ENCODE data around the gene DACT1. TPM values are rescaled to one million over a fixed set of nuclear protein-coding genes. Genes with fewer than 3 reads are reported as not detected.

Gene DACT1
- polyA plus RNA-seq, 2 of the 4 experiments (the other 2 are of a cell fraction) = 0.45 to 0.89 TPM

DNA sequence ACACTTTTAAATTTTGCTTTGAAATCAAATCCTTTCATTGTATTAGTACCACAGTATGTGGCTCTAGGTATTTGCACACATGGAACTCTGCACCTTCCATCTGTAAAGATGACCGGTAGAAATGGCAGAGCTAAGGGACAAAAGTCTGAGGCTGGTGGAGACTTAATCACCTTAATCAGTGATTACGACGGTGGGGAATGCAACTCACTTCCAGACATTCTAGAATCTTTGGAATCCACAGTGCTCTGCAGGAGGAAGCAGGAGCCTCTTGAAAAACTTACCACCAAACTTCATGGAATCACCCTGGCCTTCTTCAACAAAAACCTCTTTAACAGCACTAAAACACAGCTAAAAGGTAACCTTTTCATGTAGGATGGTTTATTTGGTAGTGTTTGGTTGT, 3.9 kb upstream of the DACT1 start:
- CTCF ChIA-PET = interaction anchor here (1.3 to 8.7 kb wide), 3 partner anchors 10 to 394 kb away, joined by 3 to 78 read pairs (median 3); no protein-coding TSS in a partner anchor
- POLR2A ChIA-PET = no interaction called here
- H3K4me2 ChIP-seq = no peak overlapping the region
- FAIRE-seq (no peak), DNase-seq (ENCODE audit: low read depth in 1 of 2, low spot score in 1 of 2) (no peak), ATAC-seq (no peak)
- WGBS (ENCODE audit: missing lambda C conversion rate) = 30% methylated on average over 3 of the region's 3 CpGs
- no peak overlapping the region for H3K27ac ChIP-seq
- peaks cover 3% of the 10 kb centered on the region; the same call in 1 of the 3 replicates for H3K4me1 ChIP-seq
- no peak overlapping the region for H3K4me3 ChIP-seq
- no peaks in the 10 kb centered on the region for H3K9me3 ChIP-seq
- no peak for TF ChIP-seq HOXA7 (CRISPR knock-in tag; IDR thresholded peaks at IDR 0.05)
- TF ChIP-seq, protein P1, sequence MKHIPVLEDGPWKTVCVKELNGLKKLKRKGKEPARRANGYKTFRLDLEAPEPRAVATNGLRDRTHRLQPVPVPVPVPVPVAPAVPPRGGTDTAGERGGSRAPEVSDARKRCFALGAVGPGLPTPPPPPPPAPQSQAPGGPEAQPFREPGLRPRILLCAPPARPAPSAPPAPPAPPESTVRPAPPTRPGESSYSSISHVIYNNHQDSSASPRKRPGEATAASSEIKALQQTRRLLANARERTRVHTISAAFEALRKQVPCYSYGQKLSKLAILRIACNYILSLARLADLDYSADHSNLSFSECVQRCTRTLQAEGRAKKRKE (CRISPR knock-in tag; IDR thresholded peaks at IDR 0.05; ENCODE audit: low read depth) = no peak
- TF ChIP-seq BCL3 (IDR thresholded peaks at IDR 0.05) = no peak
- TF ChIP-seq NPAS2 (CRISPR knock-in tag; IDR thresholded peaks at IDR 0.05; ENCODE audit: borderline replicate concordance) = no peak
- TF ChIP-seq CEBPB (IDR thresholded peaks at IDR 0.05) = no peak
- TF ChIP-seq KDM1A (IDR thresholded peaks at IDR 0.05; ENCODE audit: low read depth) = no peak
- TF ChIP-seq CHD2 (IDR thresholded peaks at IDR 0.05; ENCODE audit: low read length, partially characterized antibody) = no peak
- TF ChIP-seq TP53 (CRISPR knock-in tag; IDR thresholded peaks at IDR 0.05) = no peak
- TF ChIP-seq FOXS1 (CRISPR knock-in tag; IDR thresholded peaks at IDR 0.05) = no peak
- no peak for TF ChIP-seq NFE2L2 (conservative IDR thresholded peaks at IDR 0.05; ENCODE audit: low read length)
- TF ChIP-seq PHF8 (IDR thresholded peaks at IDR 0.05; ENCODE audit: borderline replicate concordance, low read depth) = no peak
- TF ChIP-seq MYC (IDR thresholded peaks at IDR 0.05; ENCODE audit: borderline replicate concordance, low read length) = no peak
- no peak for TF ChIP-seq EHF (CRISPR knock-in tag; IDR thresholded peaks at IDR 0.05)
- no peak for TF ChIP-seq HOXB13 (CRISPR knock-in tag; IDR thresholded peaks at IDR 0.05; ENCODE audit: low read depth)
- no peak for TF ChIP-seq JUN (IDR thresholded peaks at IDR 0.05)

DNA sequence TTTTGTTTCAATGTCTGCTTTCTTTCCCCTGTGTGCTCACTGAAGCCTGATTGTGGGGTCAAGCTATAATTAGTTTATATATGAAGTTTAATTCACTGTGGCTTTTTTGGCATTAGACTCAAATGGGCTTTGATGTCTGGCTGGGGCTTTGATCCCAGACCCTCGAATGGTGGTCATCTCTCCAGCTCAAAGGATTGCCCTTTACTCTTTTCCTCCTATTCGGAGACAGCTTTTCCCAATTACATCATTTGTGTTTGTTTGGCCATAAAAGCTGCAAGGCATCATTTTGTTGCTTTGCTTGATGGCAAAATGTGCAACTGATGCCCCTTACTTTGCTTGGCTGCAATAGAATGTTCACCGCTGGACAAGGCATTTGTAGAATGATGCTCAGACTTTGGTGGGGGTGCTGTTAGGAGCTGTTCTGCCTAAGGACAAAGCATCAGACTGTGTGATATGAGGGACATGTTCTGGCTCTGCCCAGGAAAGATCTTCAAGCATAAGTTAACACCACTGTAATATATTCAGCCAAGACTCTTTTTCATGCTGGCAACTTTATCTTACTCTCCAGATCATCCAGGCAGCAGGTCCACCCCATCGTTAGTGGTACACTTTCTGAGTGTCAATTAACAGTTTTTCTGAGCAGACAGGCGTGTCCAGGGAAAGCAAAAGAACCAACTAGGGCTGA, 3.2 kb upstream of the DACT1 start:
- peaks cover 3% of the 10 kb centered on the region; the same call in 1 of the 3 replicates for H3K4me1 ChIP-seq
- no peaks in the 10 kb centered on the region for H3K9me3 ChIP-seq
- no peak for FAIRE-seq
- TF ChIP-seq TP53 (CRISPR knock-in tag; IDR thresholded peaks at IDR 0.05) = no peak
- no peak for TF ChIP-seq RARB (CRISPR knock-in tag; IDR thresholded peaks at IDR 0.05)
- WGBS (ENCODE audit: missing lambda C conversion rate) = 19% methylated on average over 5 of the region's 5 CpGs
- ChIA-PET CTCF (interaction anchor here (1.3 to 8.7 kb wide), 3 partner anchors 11 to 394 kb away, joined by 3 to 78 read pairs (median 3); no protein-coding TSS in a partner anchor), POLR2A (no interaction called here)
- H3K4me3 ChIP-seq = no peak overlapping the region
- ATAC-seq = no peak
- no peak overlapping the region for H3K4me2 ChIP-seq
- no peak for DNase-seq (ENCODE audit: low read depth in 1 of 2, low spot score in 1 of 2)
- H3K27ac ChIP-seq = no peak overlapping the region

DNA sequence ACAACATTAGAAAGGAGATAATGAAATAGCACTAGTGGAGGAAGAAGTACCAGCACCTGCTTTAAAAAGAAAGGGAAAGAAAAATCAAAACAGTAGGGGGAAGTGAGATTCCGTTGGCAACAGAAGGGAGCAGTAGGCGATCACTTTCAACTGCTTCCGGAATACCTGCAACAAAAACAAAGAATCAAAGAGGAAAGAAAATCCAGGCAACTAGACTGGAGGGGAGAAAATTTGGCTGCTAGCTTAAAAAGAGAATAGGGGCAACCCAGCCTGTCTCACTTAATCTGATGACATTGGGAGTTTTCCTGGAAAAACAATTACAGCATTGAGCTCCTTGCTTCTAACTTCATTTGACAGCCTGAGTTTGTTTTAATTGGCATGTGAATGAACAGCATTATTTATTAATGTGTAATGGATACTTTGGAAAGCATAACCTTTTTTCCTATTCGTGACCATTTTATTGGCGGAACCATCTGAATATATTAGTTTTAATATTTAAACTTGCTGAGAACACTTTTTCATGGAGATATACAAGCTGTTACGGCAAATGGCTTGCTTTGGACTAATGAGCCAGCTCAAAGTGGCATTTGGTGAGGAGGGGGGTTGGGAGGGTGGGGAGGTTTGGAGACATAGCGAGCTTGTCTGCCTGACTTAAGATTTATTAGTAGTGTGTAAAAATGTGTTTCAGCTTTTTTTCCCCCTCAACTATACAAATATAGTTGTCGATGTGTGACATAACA, 2.5 kb upstream of the DACT1 start:
- FAIRE-seq = no peak
- TF ChIP-seq E2F6 (IDR thresholded peaks at IDR 0.05; ENCODE audit: borderline replicate concordance, low read depth) (no peak), REST (IDR thresholded peaks at IDR 0.05) (no peak), HOXB13 (CRISPR knock-in tag; IDR thresholded peaks at IDR 0.05; ENCODE audit: low read depth) (no peak), HOXA7 (CRISPR knock-in tag; IDR thresholded peaks at IDR 0.05) (no peak), MAX (IDR thresholded peaks at IDR 0.05) (no peak), ZNF302 (CRISPR knock-in tag; IDR thresholded peaks at IDR 0.05) (no peak), HEYL (CRISPR knock-in tag; IDR thresholded peaks at IDR 0.05) (no peak), PHF8 (IDR thresholded peaks at IDR 0.05; ENCODE audit: borderline replicate concordance, low read depth) (no peak)
- Histone ChIP-seq H3K4me2 (no peak overlapping the region), H3K27ac (no peak overlapping the region), H3K9me3 (no peaks in the 10 kb centered on the region), H3K4me3 (no peak overlapping the region), H3K4me1 (peaks cover 3% of the 10 kb centered on the region; the same call in 1 of the 3 replicates)
- ChIA-PET POLR2A (no interaction called here), CTCF (interaction anchor here (1.0 to 8.7 kb wide), 7 partner anchors 11 to 489 kb away, joined by 3 to 78 read pairs (median 3); partner anchors contain the start of gene TOMM20L)
- no peak for DNase-seq (ENCODE audit: low read depth in 1 of 2, low spot score in 1 of 2)
- WGBS (ENCODE audit: missing lambda C conversion rate) = 63% methylated on average over 8 of the region's 8 CpGs
- ATAC-seq = no peak
